Subcutaneous adipose tissue (tissue), 4 donors: ENCODE data around the gene LTBP1. TPM values are rescaled to one million over a fixed set of nuclear protein-coding genes. Genes with fewer than 3 reads are reported as not detected.

Experiments used
- total RNA-seq, 4 donors: library from RNA; depleted of rRNA; stranded (reverse); fragments of >200 nt; gene quantifications; one replicate each; pipeline ENCODE4 v1.1.0, GENCODE V29; 2016
- TF ChIP-seq, protein P1 (sequence below): fragments of 450-650 bp; IDR thresholded peaks from one replicate; pipeline ENCODE4 v1.5.1; 2016; ENCODE audit warnings: low read depth, mild to moderate bottlenecking, control low read depth, antibody characterized with exemption, moderate library complexity

LTBP1 gene
- total RNA-seq, 4 donors from 2014 or later = 11.0 to 15.5 (median 12.7) TPM

DNA sequence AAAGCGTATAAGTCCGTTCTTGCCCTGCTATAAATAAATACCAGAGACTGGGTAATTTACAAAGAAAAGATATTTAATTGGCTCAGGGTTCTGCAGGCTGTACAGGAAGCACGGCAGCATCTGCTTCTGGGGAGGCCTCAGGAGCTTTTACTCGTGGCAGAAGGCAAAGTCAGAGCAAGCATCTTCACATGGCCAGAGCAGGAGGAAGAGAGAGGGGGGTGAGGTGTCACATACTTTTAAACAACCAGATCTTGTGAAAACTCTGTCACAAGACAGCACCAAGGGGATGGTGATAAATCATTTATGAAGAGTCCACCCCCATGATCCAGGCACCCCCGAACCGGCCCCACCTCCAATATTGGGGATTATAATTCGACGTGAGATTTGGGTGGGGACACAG, 130.6 kb downstream of the LTBP1 start:
- TF ChIP-seq, protein P1, sequence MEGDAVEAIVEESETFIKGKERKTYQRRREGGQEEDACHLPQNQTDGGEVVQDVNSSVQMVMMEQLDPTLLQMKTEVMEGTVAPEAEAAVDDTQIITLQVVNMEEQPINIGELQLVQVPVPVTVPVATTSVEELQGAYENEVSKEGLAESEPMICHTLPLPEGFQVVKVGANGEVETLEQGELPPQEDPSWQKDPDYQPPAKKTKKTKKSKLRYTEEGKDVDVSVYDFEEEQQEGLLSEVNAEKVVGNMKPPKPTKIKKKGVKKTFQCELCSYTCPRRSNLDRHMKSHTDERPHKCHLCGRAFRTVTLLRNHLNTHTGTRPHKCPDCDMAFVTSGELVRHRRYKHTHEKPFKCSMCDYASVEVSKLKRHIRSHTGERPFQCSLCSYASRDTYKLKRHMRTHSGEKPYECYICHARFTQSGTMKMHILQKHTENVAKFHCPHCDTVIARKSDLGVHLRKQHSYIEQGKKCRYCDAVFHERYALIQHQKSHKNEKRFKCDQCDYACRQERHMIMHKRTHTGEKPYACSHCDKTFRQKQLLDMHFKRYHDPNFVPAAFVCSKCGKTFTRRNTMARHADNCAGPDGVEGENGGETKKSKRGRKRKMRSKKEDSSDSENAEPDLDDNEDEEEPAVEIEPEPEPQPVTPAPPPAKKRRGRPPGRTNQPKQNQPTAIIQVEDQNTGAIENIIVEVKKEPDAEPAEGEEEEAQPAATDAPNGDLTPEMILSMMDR = no peak

DNA sequence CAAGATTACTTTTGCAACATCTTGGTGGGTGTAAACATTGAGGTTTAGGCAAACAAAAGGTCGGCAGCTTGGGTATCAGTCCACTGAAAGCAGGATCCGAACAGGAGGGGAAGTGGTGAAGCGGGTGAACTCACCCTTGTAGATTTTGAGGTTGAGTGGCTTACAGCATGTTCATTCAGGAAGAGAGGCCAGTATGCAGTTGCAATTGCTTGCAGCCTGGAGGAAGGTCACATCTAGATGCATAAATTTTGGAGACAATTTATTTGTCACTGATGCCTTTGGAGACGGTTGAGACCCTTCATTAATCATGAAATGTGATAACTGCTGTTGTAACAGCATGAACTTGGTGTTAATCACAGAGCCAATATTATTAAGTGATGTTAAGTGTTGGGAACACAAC, 131.1 kb downstream of the LTBP1 start:
- TF ChIP-seq, protein P1 = no peak

DNA sequence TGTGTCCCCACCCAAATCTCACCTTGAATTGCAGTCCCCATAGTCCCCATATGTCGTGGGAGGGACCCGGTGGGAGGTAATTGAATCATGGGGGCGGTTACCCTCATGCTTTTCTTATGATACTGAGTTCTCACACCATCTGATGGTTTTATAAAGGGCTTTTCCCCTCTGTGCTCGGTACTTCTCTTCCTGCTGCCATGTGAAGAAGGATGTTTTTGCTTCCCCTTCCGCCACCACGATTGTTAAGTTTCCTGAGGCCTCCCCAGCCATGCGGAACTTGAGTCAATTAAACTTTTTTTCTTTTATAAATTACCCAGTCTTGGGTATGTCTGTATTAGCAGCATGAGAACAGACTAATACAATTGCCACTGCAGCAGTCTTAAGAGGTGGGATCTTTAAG, 134.9 kb downstream of the LTBP1 start:
- TF ChIP-seq, protein P1 = no peak

DNA sequence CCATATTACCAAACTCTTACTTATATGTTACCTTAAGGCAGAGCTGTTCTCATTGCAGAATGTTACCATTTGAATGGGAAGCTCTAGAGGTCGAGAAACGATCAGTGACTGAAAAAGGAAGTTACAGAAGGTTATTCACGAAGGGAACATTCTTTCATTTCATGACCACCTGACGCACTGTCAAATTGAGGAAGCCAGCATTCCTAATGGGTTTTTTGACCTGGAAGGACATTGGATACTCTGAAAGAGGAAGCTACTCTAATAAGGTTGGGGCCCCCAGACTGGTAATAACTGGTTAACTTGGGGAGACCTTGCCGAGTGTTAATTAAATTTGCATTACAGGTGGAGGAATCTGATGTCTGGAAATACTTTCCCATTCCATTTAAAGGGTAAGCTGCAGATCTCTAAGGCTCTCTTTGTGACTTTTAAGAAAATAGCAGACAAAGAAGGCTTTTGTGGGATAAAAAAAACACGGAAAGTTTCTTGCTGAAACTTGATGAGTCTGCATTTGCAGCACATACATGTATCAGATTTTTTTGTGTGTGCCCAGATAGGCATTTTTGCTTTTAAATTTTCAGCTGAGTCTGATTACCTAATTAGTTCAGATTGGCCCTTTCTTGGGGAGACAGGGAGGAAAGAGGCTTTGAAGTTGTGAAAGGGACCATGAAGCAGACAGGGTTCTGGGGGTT, 137.1 kb downstream of the LTBP1 start:
- TF ChIP-seq, protein P1 = no peak

DNA sequence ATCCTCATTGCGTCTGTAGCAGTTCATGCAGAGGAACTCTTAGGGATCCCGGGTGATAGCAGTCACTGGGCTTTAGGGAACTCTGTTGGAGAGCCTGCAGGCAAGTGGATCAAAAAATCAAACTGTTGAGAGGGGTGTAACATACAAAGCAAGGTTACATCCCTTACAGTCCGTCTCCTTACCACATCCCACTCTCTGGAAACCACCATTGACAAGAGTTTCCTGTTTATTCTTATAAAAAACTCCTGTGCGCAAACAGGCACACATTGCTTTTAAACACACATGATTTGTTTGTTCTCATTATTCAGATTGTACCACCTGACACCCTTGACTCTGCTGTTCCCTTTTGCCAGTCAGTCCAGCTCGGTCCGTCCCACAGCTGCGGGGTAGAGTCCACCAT, 137.7 kb downstream of the LTBP1 start:
- TF ChIP-seq, protein P1 = no peak

DNA sequence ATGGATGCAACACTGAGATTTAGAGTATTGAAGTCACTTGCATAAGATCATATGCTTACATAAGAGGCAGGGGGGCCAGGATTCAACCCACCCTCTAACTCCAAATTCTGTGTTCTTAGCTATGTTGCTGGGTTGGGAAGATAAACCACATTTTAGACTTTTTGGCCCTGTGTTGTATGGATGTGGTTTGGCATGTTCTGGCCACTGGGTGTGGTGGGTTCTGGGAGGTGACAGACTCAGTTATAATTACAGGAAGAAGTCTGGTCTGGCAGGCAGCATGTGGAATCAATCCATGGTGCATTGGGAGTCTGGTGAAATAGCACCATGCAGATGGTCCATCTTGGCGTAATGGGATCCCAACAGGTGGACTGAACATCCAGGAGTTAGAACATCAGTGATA, 138.9 kb downstream of the LTBP1 start:
- TF ChIP-seq, protein P1 = no peak

DNA sequence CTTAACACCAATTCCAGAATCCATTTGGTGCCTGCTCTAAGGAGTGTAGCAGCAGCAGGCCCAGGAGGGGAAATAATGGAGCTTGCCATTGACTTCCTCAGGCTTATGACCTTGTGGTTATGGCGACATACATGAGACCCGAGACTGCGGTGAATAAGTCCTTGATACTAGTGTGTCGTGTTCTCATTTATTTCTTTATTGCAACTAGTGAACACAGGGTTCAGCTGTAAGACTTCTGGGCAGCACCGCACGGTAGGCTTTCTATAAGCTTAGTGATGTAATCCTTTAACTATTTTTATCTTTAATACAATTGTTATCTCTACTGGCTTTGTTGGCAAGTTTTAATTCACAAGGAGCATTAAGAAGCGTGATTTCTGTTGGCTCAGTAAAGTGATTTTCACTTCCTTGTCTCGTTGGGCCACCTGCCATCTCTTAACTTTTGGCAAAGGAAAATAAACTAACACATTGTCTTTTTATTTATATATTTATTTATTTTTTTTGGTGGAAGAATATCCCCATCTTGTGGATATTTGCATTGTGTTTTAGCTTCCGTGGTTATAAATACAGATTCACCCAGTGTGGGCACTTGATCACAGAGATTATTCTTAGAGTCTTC, 139.8 kb downstream of the LTBP1 start:
- TF ChIP-seq, protein P1 = no peak
